ENCODE results near the gene ADARB2.

The ADARB2 gene

GRCh38 chr10:1184541-1185430 is 552.5 kb downstream of the ADARB2 start:
- Histone ChIP-seq H3K4me1 (ENCODE audit: control insufficient read depth in 2 of 2, insufficient read depth in 1 of 2, low read depth in 1 of 2, low read length in 2 of 2) (peaks cover 2% of the 10 kb centered on the region in 2 donors), H3K27me3 (ENCODE audit: control insufficient read depth in 3 of 3, insufficient read depth in 3 of 3, low read depth in 1 of 3, low read length in 3 of 3) (peaks cover 0 to 18% (median 0%) of the 10 kb centered on the region in 3 experiments), H4K8ac (ENCODE audit: low read depth, low read length) (no peak overlapping the region), H3K4ac (ENCODE audit: low read length) (no peak overlapping the region), H3K18ac (ENCODE audit: low read length) (peak overlapping the region; percentile 62), H2BK15ac (ENCODE audit: low read length) (peak overlapping the region; percentile 65), H3K9me3 (replicated peaks in 1 of 2; ENCODE audit: control insufficient read depth in 2 of 2, insufficient read depth in 1 of 2, low read depth in 1 of 2, low read length in 2 of 2) (no peaks in the 10 kb centered on the region), H3K9ac (ENCODE audit: low read depth, low read length, poor library complexity) (peak overlapping the region; percentile 33), H3K23ac (ENCODE audit: low read depth, low read length, poor library complexity) (peak overlapping the region; percentile 50), H2BK120ac (ENCODE audit: low read depth, low read length) (no peak overlapping the region), H3K4me2 (ENCODE audit: insufficient read depth, low read length, poor library complexity, severe bottlenecking) (no peak overlapping the region), H4K91ac (ENCODE audit: low read depth, low read length, poor library complexity) (no peak overlapping the region), H3K79me1 (ENCODE audit: low read depth, low read length) (no peaks in the 10 kb centered on the region), H3K27ac (replicated peaks; ENCODE audit: low read length) (no peak overlapping the region), H3K4me3 (ENCODE audit: low read length in 2 of 2) (no peak overlapping the region), H2BK5ac (ENCODE audit: low read length) (no peak overlapping the region), H2BK12ac (ENCODE audit: low read length) (no peak overlapping the region), H2AK5ac (ENCODE audit: low read depth, low read length) (peak overlapping the region; percentile 65), H3K36me3 (replicated peaks in 1 of 2; ENCODE audit: control insufficient read depth in 2 of 2, insufficient read depth in 2 of 2, low read length in 2 of 2) (no peaks in the 10 kb centered on the region), H2AFZ (ENCODE audit: low read length) (no peak overlapping the region), H3K14ac (ENCODE audit: low read length) (no peak overlapping the region)
- no peak for DNase-seq (ENCODE audit: low spot score)
- WGBS, 2 donors (ENCODE audit: extremely low coverage in 2 of 2, insufficient read length in 2 of 2, insufficient replicate concordance in 1 of 2) = no CpG with 5 or more reads among the region's 45 CpGs

- H3K4me1 ChIP-seq (ENCODE audit: control insufficient read depth in 2 of 2, insufficient read depth in 1 of 2, low read depth in 1 of 2, low read length in 2 of 2) = peaks cover 2% of the 10 kb centered on the region in 2 donors
These were observed 553.6 kb downstream of the ADARB2 start for GRCh38 chr10:1183701-1184100.

GRCh38 chr10:1183033-1183396 is 554.3 kb downstream of the ADARB2 start:
- Histone ChIP-seq H3K18ac (ENCODE audit: low read length) (peak overlapping the region; percentile 46), H3K4ac (ENCODE audit: low read length) (no peak overlapping the region), H3K23ac (ENCODE audit: low read depth, low read length, poor library complexity) (peak overlapping the region; percentile 53), H2BK120ac (ENCODE audit: low read depth, low read length) (no peak overlapping the region), H2BK5ac (ENCODE audit: low read length) (no peak overlapping the region), H2AK5ac (ENCODE audit: low read depth, low read length) (no peak overlapping the region), H3K79me1 (ENCODE audit: low read depth, low read length) (no peaks in the 10 kb centered on the region), H3K14ac (ENCODE audit: low read length) (peak overlapping the region; percentile 25), H3K36me3 (replicated peaks in 1 of 2; ENCODE audit: control insufficient read depth in 2 of 2, insufficient read depth in 2 of 2, low read length in 2 of 2) (no peaks in the 10 kb centered on the region), H3K9ac (ENCODE audit: low read depth, low read length, poor library complexity) (no peak overlapping the region), H4K8ac (ENCODE audit: low read depth, low read length) (no peak overlapping the region), H4K91ac (ENCODE audit: low read depth, low read length, poor library complexity) (no peak overlapping the region), H2BK15ac (ENCODE audit: low read length) (no peak overlapping the region), H3K4me1 (ENCODE audit: control insufficient read depth in 2 of 2, insufficient read depth in 1 of 2, low read depth in 1 of 2, low read length in 2 of 2) (no peaks in the 10 kb centered on the region), H3K9me3 (replicated peaks in 1 of 2; ENCODE audit: control insufficient read depth in 2 of 2, insufficient read depth in 1 of 2, low read depth in 1 of 2, low read length in 2 of 2) (no peaks in the 10 kb centered on the region), H3K27ac (replicated peaks; ENCODE audit: low read length) (no peak overlapping the region), H3K27me3 (ENCODE audit: control insufficient read depth in 3 of 3, insufficient read depth in 3 of 3, low read depth in 1 of 3, low read length in 3 of 3) (peaks cover 0 to 16% (median 0%) of the 10 kb centered on the region in 3 experiments), H3K4me2 (ENCODE audit: insufficient read depth, low read length, poor library complexity, severe bottlenecking) (no peak overlapping the region), H2BK12ac (ENCODE audit: low read length) (no peak overlapping the region), H2AFZ (ENCODE audit: low read length) (no peak overlapping the region), H3K4me3 (ENCODE audit: low read length in 2 of 2) (no peak overlapping the region)
- DNase-seq (ENCODE audit: low spot score) = no peak
- WGBS, 2 donors (ENCODE audit: extremely low coverage in 2 of 2, insufficient read length in 2 of 2, insufficient replicate concordance in 1 of 2) = no CpG with 5 or more reads among the region's 18 CpGs

More at GRCh38 chr10:1183701-1184100, 553.6 kb downstream of the ADARB2 start:
- Histone ChIP-seq H3K4ac (ENCODE audit: low read length) (no peak overlapping the region), H4K8ac (ENCODE audit: low read depth, low read length) (no peak overlapping the region), H2BK12ac (ENCODE audit: low read length) (no peak overlapping the region), H3K9me3 (replicated peaks in 1 of 2; ENCODE audit: control insufficient read depth in 2 of 2, insufficient read depth in 1 of 2, low read depth in 1 of 2, low read length in 2 of 2) (no peaks in the 10 kb centered on the region), H3K18ac (ENCODE audit: low read length) (no peak overlapping the region), H3K4me3 (ENCODE audit: low read length in 2 of 2) (no peak overlapping the region), H3K14ac (ENCODE audit: low read length) (no peak overlapping the region), H3K36me3 (replicated peaks in 1 of 2; ENCODE audit: control insufficient read depth in 2 of 2, insufficient read depth in 2 of 2, low read length in 2 of 2) (no peaks in the 10 kb centered on the region), H3K4me2 (ENCODE audit: insufficient read depth, low read length, poor library complexity, severe bottlenecking) (no peak overlapping the region), H2BK15ac (ENCODE audit: low read length) (no peak overlapping the region), H3K79me1 (ENCODE audit: low read depth, low read length) (no peaks in the 10 kb centered on the region), H3K23ac (ENCODE audit: low read depth, low read length, poor library complexity) (no peak overlapping the region), H2AK5ac (ENCODE audit: low read depth, low read length) (peak overlapping the region; percentile 65), H4K91ac (ENCODE audit: low read depth, low read length, poor library complexity) (no peak overlapping the region), H3K27ac (replicated peaks; ENCODE audit: low read length) (no peak overlapping the region), H2BK5ac (ENCODE audit: low read length) (no peak overlapping the region), H2BK120ac (ENCODE audit: low read depth, low read length) (no peak overlapping the region), H3K27me3 (ENCODE audit: control insufficient read depth in 3 of 3, insufficient read depth in 3 of 3, low read depth in 1 of 3, low read length in 3 of 3) (peaks cover 0 to 16% (median 0%) of the 10 kb centered on the region in 3 experiments), H3K9ac (ENCODE audit: low read depth, low read length, poor library complexity) (no peak overlapping the region), H2AFZ (ENCODE audit: low read length) (no peak overlapping the region)
- no CpG with 5 or more reads among the region's 12 CpGs for WGBS, 2 donors (ENCODE audit: extremely low coverage in 2 of 2, insufficient read length in 2 of 2, insufficient replicate concordance in 1 of 2)
- no peak for DNase-seq (ENCODE audit: low spot score)

GRCh38 chr10:1182280-1183032 is 554.9 kb downstream of the ADARB2 start:
- Histone ChIP-seq H3K79me1 (ENCODE audit: low read depth, low read length) (no peaks in the 10 kb centered on the region), H3K4me2 (ENCODE audit: insufficient read depth, low read length, poor library complexity, severe bottlenecking) (no peak overlapping the region), H3K27me3 (ENCODE audit: control insufficient read depth in 3 of 3, insufficient read depth in 3 of 3, low read depth in 1 of 3, low read length in 3 of 3) (peaks cover 0 to 16% (median 0%) of the 10 kb centered on the region in 3 experiments), H3K4me1 (ENCODE audit: control insufficient read depth in 2 of 2, insufficient read depth in 1 of 2, low read depth in 1 of 2, low read length in 2 of 2) (no peaks in the 10 kb centered on the region), H3K18ac (ENCODE audit: low read length) (no peak overlapping the region), H3K9me3 (replicated peaks in 1 of 2; ENCODE audit: control insufficient read depth in 2 of 2, insufficient read depth in 1 of 2, low read depth in 1 of 2, low read length in 2 of 2) (no peaks in the 10 kb centered on the region), H2BK120ac (ENCODE audit: low read depth, low read length) (no peak overlapping the region), H2BK15ac (ENCODE audit: low read length) (no peak overlapping the region), H2BK5ac (ENCODE audit: low read length) (no peak overlapping the region), H3K23ac (ENCODE audit: low read depth, low read length, poor library complexity) (peak overlapping the region; percentile 53), H3K14ac (ENCODE audit: low read length) (peak overlapping the region; percentile 25), H3K4me3 (ENCODE audit: low read length in 2 of 2) (no peak overlapping the region), H4K8ac (ENCODE audit: low read depth, low read length) (no peak overlapping the region), H2AK5ac (ENCODE audit: low read depth, low read length) (no peak overlapping the region), H3K9ac (ENCODE audit: low read depth, low read length, poor library complexity) (no peak overlapping the region), H3K4ac (ENCODE audit: low read length) (no peak overlapping the region), H2BK12ac (ENCODE audit: low read length) (no peak overlapping the region), H2AFZ (ENCODE audit: low read length) (no peak overlapping the region), H3K27ac (replicated peaks; ENCODE audit: low read length) (no peak overlapping the region), H4K91ac (ENCODE audit: low read depth, low read length, poor library complexity) (no peak overlapping the region), H3K36me3 (replicated peaks in 1 of 2; ENCODE audit: control insufficient read depth in 2 of 2, insufficient read depth in 2 of 2, low read length in 2 of 2) (no peaks in the 10 kb centered on the region)
- DNase-seq (ENCODE audit: low spot score) = no peak
- WGBS, 2 donors (ENCODE audit: extremely low coverage in 2 of 2, insufficient read length in 2 of 2, insufficient replicate concordance in 1 of 2) = no CpG with 5 or more reads among the region's 30 CpGs
